Esophagus squamous epithelium (tissue), 4 donors: ENCODE results near the gene LSM3.

Experiments
- CTCF ChIP-seq, 6 experiments: fragments of 450-650 bp in 4 of 6; fragments of 200-600 bp in 2 of 6; sonication (generic) in 2 of 6; IDR thresholded peaks; one replicate each; pipeline ENCODE4 v1.5.1; 2016 to 2019; ENCODE audit warnings: antibody characterized with exemption in 6 of 6, mild to moderate bottlenecking in 4 of 6, moderate library complexity in 4 of 6
- POLR2A ChIP-seq, 4 donors: fragments of 450-650 bp; IDR thresholded peaks; one replicate each; pipeline ENCODE4 v1.6.1; 2017; ENCODE audit warnings: antibody characterized with exemption in 4 of 4, mild to moderate bottlenecking in 4 of 4, moderate library complexity in 3 of 4

- TF ChIP-seq POLR2A (IDR thresholded peaks at IDR 0.05) (no peak), CTCF (IDR thresholded peaks at IDR 0.05) (no peak)
Measured at GRCh38 chr3:14245822-14246221, 67.2 kb downstream of the LSM3 start.
